GM23338 (cell line): ENCODE measurements around the gene TMEM191C.
"Not testable (repeated sequence)": the region's sequence is repeated elsewhere in the genome, so short reads cannot be mapped to it uniquely, and the experiment has no call there.

ENCODE experiments used
- CREB1 ChIP-seq: fragments of 250-450 bp; sonication (Bioruptor Pico); IDR thresholded peaks from 2 replicates; pipeline ENCODE4 v1.5.0; 2020; ENCODE audit warnings: low read depth, mild to moderate bottlenecking, moderate library complexity
- CTCF ChIP-seq, 2 experiments: fragments of 200-600 bp in 1 of 2; sonication (generic) in 1 of 2; conservative IDR thresholded peaks; 2 replicates each; pipeline versions ENCODE4 v1.5.1 to v1.6.1; 2016 to 2017; ENCODE audit warnings: antibody characterized with exemption in 2 of 2, low read depth in 2 of 2, mild to moderate bottlenecking in 2 of 2, moderate library complexity in 1 of 2
- EZH2 ChIP-seq: fragments of 200-600 bp; sonication (generic); IDR thresholded peaks from one replicate; pipeline ENCODE4 v1.8.0; 2017; ENCODE audit warnings: antibody characterized with exemption, mild to moderate bottlenecking, low read depth; ENCODE audit not compliant: unreplicated experiment
- EZH2phosphoT487 ChIP-seq: fragments of 200-600 bp; sonication (generic); IDR thresholded peaks from one replicate; pipeline ENCODE4 v1.8.1; 2018; ENCODE audit warnings: antibody characterized with exemption; ENCODE audit not compliant: unreplicated experiment
- POLR2AphosphoS5 ChIP-seq: IDR thresholded peaks from 2 replicates; pipeline ENCODE4 v1.6.1; 2016; ENCODE audit warnings: antibody characterized with exemption, low read depth
- REST ChIP-seq: IDR thresholded peaks from one replicate; pipeline ENCODE4 v1.6.1; 2018; ENCODE audit warnings: antibody characterized with exemption; ENCODE audit not compliant: unreplicated experiment

GRCh38 chr22:21418974-21419638 lies 48.1 kb upstream of the TMEM191C start:
- not testable (repeated sequence) for TF ChIP-seq CTCF (conservative IDR thresholded peaks at IDR 0.05; ENCODE audit: low read depth in 2 of 2); CREB1 (CRISPR knock-in tag); EZH2; EZH2phosphoT487; POLR2AphosphoS5; REST
